Vagina (tissue), 2 donors: ENCODE data around the gene MAN1A1. TPM values are rescaled to one million over a fixed set of nuclear protein-coding genes. Genes with fewer than 3 reads are reported as not detected.

ENCODE experiments used
- DNase-seq, 2 donors: peaks; one replicate each; pipeline ENCODE4 v3.0.0-alpha.2; 2017; ENCODE audit errors: extremely low spot score in 2 of 2
- H3K27ac ChIP-seq: fragments of 200-600 bp; sonication (generic); one replicate; pipeline ENCODE4 v1.5.1; 2019
- H3K27me3 ChIP-seq: fragments of 200-600 bp; sonication (generic); one replicate; pipeline ENCODE4 v1.5.1; 2019
- H3K36me3 ChIP-seq, 2 donors: fragments of 200-600 bp; sonication (generic); one replicate each; pipeline ENCODE4 v1.5.1; 2017 to 2019
- H3K4me1 ChIP-seq: fragments of 200-600 bp; sonication (generic); one replicate; pipeline ENCODE4 v1.5.1; 2019
- H3K4me3 ChIP-seq, 2 donors: fragments of 200-600 bp; sonication (generic); 1 replicate in 1 of 2; 2 replicates in 1 of 2; pipeline ENCODE4 v1.5.1; 2016 to 2019
- H3K9me3 ChIP-seq: fragments of 200-600 bp; sonication (generic); one replicate; pipeline ENCODE4 v1.5.1; 2019
- POLR2A ChIP-seq, 2 donors: fragments of 450-650 bp; IDR thresholded peaks; one replicate each; pipeline ENCODE4 v1.6.1; 2017; ENCODE audit warnings: antibody characterized with exemption in 2 of 2, mild to moderate bottlenecking in 2 of 2, moderate library complexity in 2 of 2
- POLR2AphosphoS5 ChIP-seq, 2 donors: sonication (generic); formaldehyde crosslinking; IDR thresholded peaks; one replicate each; pipeline ENCODE4 v1.9.0; 2017; ENCODE audit warnings: antibody characterized with exemption in 2 of 2, mild to moderate bottlenecking in 2 of 2, low read depth in 1 of 2; ENCODE audit not compliant: insufficient read depth in 1 of 2
- intact Hi-C: fragments of 100-400 bp; cut with DNase I; formaldehyde crosslinking; loops from one replicate; pipeline ENCODE4 v1.15.1; 2023
- total RNA-seq: library from RNA; depleted of rRNA; stranded (reverse); fragments of >200 nt; gene quantifications from one replicate; pipeline ENCODE4 v1.2.3, GENCODE V29; 2016
- TF ChIP-seq, protein P1 (sequence below), 3 experiments: fragments of 450-650 bp in 2 of 3; fragments of 200-600 bp in 1 of 3; sonication (generic) in 1 of 3; IDR thresholded peaks; one replicate each; pipeline ENCODE4 v1.5.1; 2017 to 2019; ENCODE audit warnings: antibody characterized with exemption in 3 of 3, mild to moderate bottlenecking in 2 of 3, moderate library complexity in 2 of 3

Gene MAN1A1
- total RNA-seq, 1 donor from 2014 or later, result 71.2 TPM

DNA sequence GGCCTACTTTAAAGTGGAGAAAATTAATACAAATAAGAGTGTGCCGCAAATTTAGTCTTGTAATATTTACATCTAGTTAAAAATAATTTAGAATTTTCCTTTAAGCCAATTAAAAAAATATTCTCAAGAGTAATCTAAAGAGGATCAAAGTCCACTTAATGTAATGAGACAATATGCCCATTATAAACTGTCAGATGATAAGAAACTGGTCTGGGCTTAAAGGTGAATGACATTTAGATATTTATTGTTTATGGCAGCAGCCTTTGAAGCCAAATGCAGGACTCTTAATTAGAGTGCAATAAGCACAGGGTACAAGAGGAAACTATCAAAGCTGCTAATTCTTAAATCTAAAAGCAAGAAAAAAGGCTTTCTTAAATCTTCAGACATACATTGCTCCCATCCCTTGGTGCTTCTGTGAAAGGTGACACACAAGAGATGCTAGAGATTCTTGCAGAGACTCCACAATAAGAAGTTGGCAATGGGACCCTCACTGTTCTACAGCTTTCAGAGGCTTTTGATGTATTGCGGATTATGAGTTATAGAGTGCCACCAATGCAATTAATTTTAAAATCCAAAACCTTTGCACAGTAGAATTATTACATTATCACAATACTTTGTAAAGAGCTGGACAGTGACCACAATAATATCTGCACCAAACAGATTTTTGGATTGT lies 116.1 kb downstream of the MAN1A1 start:
- Histone ChIP-seq H3K4me1 (no peaks in the 10 kb centered on the region), H3K27ac (no peak overlapping the region), H3K4me3 (no peak overlapping the region), H3K27me3 (no peaks in the 10 kb centered on the region), H3K36me3 (peaks cover 0 to 3% of the 10 kb centered on the region in 2 donors), H3K9me3 (no peaks in the 10 kb centered on the region)
- no peak for DNase-seq
- TF ChIP-seq POLR2A (IDR thresholded peaks at IDR 0.05) (no peak), POLR2AphosphoS5 (IDR thresholded peaks at IDR 0.05; ENCODE audit: insufficient read depth in 1 of 2, low read depth in 1 of 2) (no peak)
- TF ChIP-seq, protein P1, sequence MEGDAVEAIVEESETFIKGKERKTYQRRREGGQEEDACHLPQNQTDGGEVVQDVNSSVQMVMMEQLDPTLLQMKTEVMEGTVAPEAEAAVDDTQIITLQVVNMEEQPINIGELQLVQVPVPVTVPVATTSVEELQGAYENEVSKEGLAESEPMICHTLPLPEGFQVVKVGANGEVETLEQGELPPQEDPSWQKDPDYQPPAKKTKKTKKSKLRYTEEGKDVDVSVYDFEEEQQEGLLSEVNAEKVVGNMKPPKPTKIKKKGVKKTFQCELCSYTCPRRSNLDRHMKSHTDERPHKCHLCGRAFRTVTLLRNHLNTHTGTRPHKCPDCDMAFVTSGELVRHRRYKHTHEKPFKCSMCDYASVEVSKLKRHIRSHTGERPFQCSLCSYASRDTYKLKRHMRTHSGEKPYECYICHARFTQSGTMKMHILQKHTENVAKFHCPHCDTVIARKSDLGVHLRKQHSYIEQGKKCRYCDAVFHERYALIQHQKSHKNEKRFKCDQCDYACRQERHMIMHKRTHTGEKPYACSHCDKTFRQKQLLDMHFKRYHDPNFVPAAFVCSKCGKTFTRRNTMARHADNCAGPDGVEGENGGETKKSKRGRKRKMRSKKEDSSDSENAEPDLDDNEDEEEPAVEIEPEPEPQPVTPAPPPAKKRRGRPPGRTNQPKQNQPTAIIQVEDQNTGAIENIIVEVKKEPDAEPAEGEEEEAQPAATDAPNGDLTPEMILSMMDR (IDR thresholded peaks at IDR 0.05), result no peak
- intact Hi-C loops, result no loop called here

DNA sequence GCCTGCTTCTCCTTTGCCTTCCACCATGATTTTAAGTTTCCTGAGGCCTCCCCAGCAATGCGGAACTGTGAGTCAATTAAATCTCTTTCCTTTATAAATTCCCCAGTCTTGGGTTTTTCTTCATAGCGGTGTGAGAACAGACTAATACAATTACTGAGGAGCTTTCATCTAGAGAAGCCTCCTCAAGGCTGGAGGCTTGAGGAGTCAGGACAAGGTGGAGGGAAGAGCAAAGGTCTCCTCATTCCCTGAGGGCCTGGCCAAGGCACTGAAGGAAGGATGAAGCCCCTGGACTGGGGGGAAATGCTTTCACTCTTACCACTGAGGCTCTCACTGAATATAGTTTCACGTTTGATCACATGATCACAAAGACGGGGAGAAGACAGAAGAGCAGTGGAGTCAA lies 118.2 kb downstream of the MAN1A1 start:
- intact Hi-C loops, result no loop called here
- no peak for DNase-seq
- no peak overlapping the region for H3K27ac ChIP-seq
- H3K27me3 ChIP-seq, result no peaks in the 10 kb centered on the region
- TF ChIP-seq POLR2A (IDR thresholded peaks at IDR 0.05) (no peak), POLR2AphosphoS5 (IDR thresholded peaks at IDR 0.05; ENCODE audit: insufficient read depth in 1 of 2, low read depth in 1 of 2) (no peak)
- TF ChIP-seq, protein P1 (IDR thresholded peaks at IDR 0.05), result no peak
- H3K9me3 ChIP-seq, result no peaks in the 10 kb centered on the region
- no peaks in the 10 kb centered on the region for H3K4me1 ChIP-seq
- H3K4me3 ChIP-seq, result no peak overlapping the region
- H3K36me3 ChIP-seq, result peaks cover 0 to 3% of the 10 kb centered on the region in 2 donors

DNA sequence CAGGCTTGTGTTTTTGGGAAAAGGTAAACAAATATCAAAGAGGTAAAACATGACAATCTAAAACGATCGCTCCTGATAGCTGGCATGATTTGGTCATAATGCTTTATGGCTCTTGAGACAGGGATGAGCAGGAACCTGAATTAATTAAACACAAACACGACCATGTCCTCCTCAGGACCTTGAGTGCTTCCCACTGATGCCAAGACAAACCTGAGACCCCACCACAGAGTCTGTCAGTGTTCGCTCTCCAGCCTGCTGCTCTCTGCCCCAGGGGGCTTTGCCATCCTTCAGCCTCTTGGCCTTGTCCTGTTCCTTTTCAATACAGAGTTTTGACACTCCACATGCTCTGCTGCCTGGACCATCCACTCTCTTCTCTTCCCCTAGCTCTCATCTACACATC lies 119.4 kb downstream of the MAN1A1 start:
- Histone ChIP-seq H3K4me1 (no peaks in the 10 kb centered on the region), H3K27ac (no peak overlapping the region), H3K4me3 (no peak overlapping the region), H3K27me3 (no peaks in the 10 kb centered on the region), H3K9me3 (no peaks in the 10 kb centered on the region), H3K36me3 (no peaks in the 10 kb centered on the region)
- intact Hi-C loops, result no loop called here
- TF ChIP-seq, protein P1 (IDR thresholded peaks at IDR 0.05), result no peak
- TF ChIP-seq POLR2A (IDR thresholded peaks at IDR 0.05) (no peak), POLR2AphosphoS5 (IDR thresholded peaks at IDR 0.05; ENCODE audit: insufficient read depth in 1 of 2, low read depth in 1 of 2) (no peak)
- DNase-seq, result no peak

DNA sequence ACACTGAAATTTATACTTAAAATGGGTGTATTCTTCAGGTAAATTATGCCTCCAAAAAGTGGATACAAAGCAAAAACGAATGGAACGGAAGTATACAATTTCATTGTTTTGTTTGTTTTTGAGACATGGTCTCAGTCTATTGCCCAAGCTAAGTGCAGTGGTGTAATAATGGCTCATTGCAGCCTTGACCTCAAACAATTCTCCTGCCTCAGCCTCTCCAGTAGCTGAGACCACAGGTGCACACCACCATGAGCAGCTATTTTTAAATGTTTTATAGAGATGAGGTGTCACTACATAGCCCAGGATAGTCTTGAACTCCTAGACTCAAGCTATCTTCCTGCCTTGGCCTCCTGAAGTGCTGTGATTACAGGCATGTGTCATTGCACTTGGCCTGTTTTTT lies 122.2 kb downstream of the MAN1A1 start:
- H3K4me3 ChIP-seq, result no peak overlapping the region
- no peaks in the 10 kb centered on the region for H3K4me1 ChIP-seq
- no peaks in the 10 kb centered on the region for H3K27me3 ChIP-seq
- no peak overlapping the region for H3K27ac ChIP-seq
- intact Hi-C loops, result no loop called here
- no peaks in the 10 kb centered on the region for H3K36me3 ChIP-seq
- TF ChIP-seq, protein P1 (IDR thresholded peaks at IDR 0.05), result no peak
- TF ChIP-seq POLR2A (IDR thresholded peaks at IDR 0.05) (no peak), POLR2AphosphoS5 (IDR thresholded peaks at IDR 0.05; ENCODE audit: insufficient read depth in 1 of 2, low read depth in 1 of 2) (no peak)
- no peaks in the 10 kb centered on the region for H3K9me3 ChIP-seq
- no peak for DNase-seq

DNA sequence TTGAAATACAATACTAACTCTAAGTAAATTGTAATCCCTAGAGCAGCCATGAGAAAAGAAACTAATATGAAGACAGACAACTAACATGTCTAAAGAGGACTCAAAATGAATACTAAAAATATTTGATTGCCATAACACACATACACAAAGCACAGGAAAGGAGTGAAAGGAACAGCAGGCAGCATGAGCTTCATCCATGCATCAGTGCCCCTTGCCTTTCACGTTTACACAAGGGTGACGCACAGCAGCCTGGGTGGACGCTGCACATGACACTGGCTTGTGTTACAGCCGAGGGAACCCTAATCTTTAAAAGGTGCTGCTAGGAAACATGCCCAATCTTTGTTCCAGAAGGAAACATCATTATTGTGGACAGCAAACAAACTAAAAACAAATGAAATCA lies 123.5 kb downstream of the MAN1A1 start:
- TF ChIP-seq POLR2A (IDR thresholded peaks at IDR 0.05) (no peak), POLR2AphosphoS5 (IDR thresholded peaks at IDR 0.05; ENCODE audit: insufficient read depth in 1 of 2, low read depth in 1 of 2) (no peak)
- TF ChIP-seq, protein P1 (IDR thresholded peaks at IDR 0.05), result no peak
- no peaks in the 10 kb centered on the region for H3K27me3 ChIP-seq
- H3K9me3 ChIP-seq, result no peaks in the 10 kb centered on the region
- intact Hi-C loops, result no loop called here
- no peak overlapping the region for H3K4me3 ChIP-seq
- no peaks in the 10 kb centered on the region for H3K4me1 ChIP-seq
- no peak for DNase-seq
- no peaks in the 10 kb centered on the region for H3K36me3 ChIP-seq
- no peak overlapping the region for H3K27ac ChIP-seq
